Measurements from ENCODE around the gene CDIPT.
"Not testable (repeated sequence)": the region's sequence is repeated elsewhere in the genome, so short reads cannot be mapped to it uniquely, and the experiment has no call there.

CDIPT gene

GRCh38 chr16:29858149-29858849 lies 4.7 kb downstream of the CDIPT start:
- no peak for DNase-seq (ENCODE audit: low spot score)

GRCh38 chr16:29857133-29857760 lies 5.8 kb downstream of the CDIPT start:
- no peak for DNase-seq (ENCODE audit: low spot score)

- no peak for DNase-seq (ENCODE audit: low spot score)
Observed at GRCh38 chr16:29854520-29855100, 8.4 kb downstream of the CDIPT start.

GRCh38 chr16:29852654-29853053 lies 10.4 kb downstream of the CDIPT start:
- DNase-seq (ENCODE audit: low spot score), result peak; percentile 58

GRCh38 chr16:29850998-29851397 lies 12.0 kb downstream of the CDIPT start:
- DNase-seq (ENCODE audit: low spot score), result no peak

GRCh38 chr16:29849505-29849904 lies 13.5 kb downstream of the CDIPT start:
- no peak for DNase-seq (ENCODE audit: low spot score)

GRCh38 chr16:29848420-29849297 lies 14.4 kb downstream of the CDIPT start:
- DNase-seq (ENCODE audit: low spot score), result peak; percentile 69

- no peak for DNase-seq (ENCODE audit: low spot score)
Observed at GRCh38 chr16:29845656-29846055, 17.4 kb downstream of the CDIPT start.

- no peak for DNase-seq (ENCODE audit: low spot score)
Observed at GRCh38 chr16:29844575-29845331, 18.3 kb downstream of the CDIPT start.

- DNase-seq (ENCODE audit: low spot score), result no peak
Observed at GRCh38 chr16:29843931-29844330, 19.1 kb downstream of the CDIPT start.

GRCh38 chr16:29842732-29843346 lies 20.2 kb downstream of the CDIPT start:
- no peak for DNase-seq (ENCODE audit: low spot score)

GRCh38 chr16:29841631-29842030 lies 21.4 kb downstream of the CDIPT start:
- no peak for DNase-seq (ENCODE audit: low spot score)

GRCh38 chr16:29840240-29840639 lies 22.8 kb downstream of the CDIPT start:
- DNase-seq (ENCODE audit: low spot score), result no peak

- DNase-seq (ENCODE audit: low spot score), result no peak
Observed at GRCh38 chr16:29839822-29840221, 23.2 kb downstream of the CDIPT start.

- DNase-seq (ENCODE audit: low spot score), result no peak
Observed at GRCh38 chr16:29837841-29838240, 25.2 kb downstream of the CDIPT start.

GRCh38 chr16:29836623-29837022 lies 26.4 kb downstream of the CDIPT start:
- no peak for DNase-seq (ENCODE audit: low spot score)

GRCh38 chr16:29835926-29836325 lies 27.1 kb downstream of the CDIPT start:
- no peak for DNase-seq (ENCODE audit: low spot score)

GRCh38 chr16:29834079-29834478 lies 28.9 kb downstream of the CDIPT start:
- no peak for DNase-seq (ENCODE audit: low spot score)

GRCh38 chr16:29833219-29833618 lies 29.8 kb downstream of the CDIPT start:
- DNase-seq (ENCODE audit: low spot score), result not testable (repeated sequence)

GRCh38 chr16:29831490-29831889 lies 31.5 kb downstream of the CDIPT start:
- DNase-seq (ENCODE audit: low spot score), result no peak

- no peak for DNase-seq (ENCODE audit: low spot score)
Observed at GRCh38 chr16:29830774-29831173, 32.3 kb downstream of the CDIPT start.
